GM06990 (cell line): ENCODE data around the gene BTK.
A peak's percentile ranks its signal among the peaks of the same experiment; 100 is the strongest.

Experiments
- DNase-seq: peaks from one replicate; pipeline ENCODE4 v3.0.0-alpha.2; 2011; ENCODE audit not compliant: insufficient read length; ENCODE audit errors: extremely low read depth
- H3K27me3 ChIP-seq: replicated peaks from 2 replicates; pipeline ENCODE4 v1.6.0; 2011; ENCODE audit warnings: low read length; ENCODE audit not compliant: control insufficient read depth, insufficient read depth
- H3K36me3 ChIP-seq: 2 replicates; pipeline ENCODE4 v1.5.1; 2011; ENCODE audit warnings: low read length; ENCODE audit not compliant: control insufficient read depth, insufficient read depth
- H3K4me3 ChIP-seq: replicated peaks from 2 replicates; pipeline ENCODE4 v1.5.1; 2011; ENCODE audit warnings: low read depth, mild to moderate bottlenecking, control low read depth, low read length
- CTCF ChIP-seq: IDR thresholded peaks from 2 replicates; pipeline ENCODE4 v1.5.1; 2011; ENCODE audit warnings: low read length, control low read depth, mild to moderate bottlenecking, inconsistent platforms; ENCODE audit not compliant: insufficient read depth, poor library complexity, severe bottlenecking

BTK gene

GRCh38 chrX:101417981-101418841, 32.2 kb upstream of the BTK start:
- Histone ChIP-seq H3K36me3 (no peaks in the 10 kb centered on the region), H3K4me3 (peak overlapping the region; percentile 58), H3K27me3 (no peaks in the 10 kb centered on the region)
- peak; percentile 50 for DNase-seq
- TF ChIP-seq CTCF = no peak

DNA sequence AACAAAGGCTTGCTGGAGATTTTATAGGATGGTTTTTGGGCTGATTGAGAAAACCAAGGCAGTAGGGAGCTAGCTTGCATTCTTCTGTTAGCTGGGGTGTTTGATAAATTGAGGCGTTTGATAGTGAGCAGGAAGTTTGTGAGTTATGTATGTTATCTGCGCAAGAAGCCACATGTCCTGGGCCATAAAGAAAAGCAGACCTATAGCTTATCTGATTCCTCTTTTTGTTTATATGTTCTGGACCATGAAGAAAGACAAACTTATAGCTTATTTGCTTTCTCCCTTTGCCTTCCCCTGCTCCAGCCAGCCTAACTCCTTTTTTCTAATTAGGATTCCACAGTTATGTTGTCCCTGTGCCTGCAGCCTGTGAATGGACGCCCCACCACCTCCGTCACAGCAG, 31.2 kb upstream of the BTK start:
- no peak overlapping the region for H3K4me3 ChIP-seq
- H3K27me3 ChIP-seq = no peaks in the 10 kb centered on the region
- no peak for DNase-seq
- H3K36me3 ChIP-seq = no peaks in the 10 kb centered on the region
- TF ChIP-seq CTCF = no peak

DNA sequence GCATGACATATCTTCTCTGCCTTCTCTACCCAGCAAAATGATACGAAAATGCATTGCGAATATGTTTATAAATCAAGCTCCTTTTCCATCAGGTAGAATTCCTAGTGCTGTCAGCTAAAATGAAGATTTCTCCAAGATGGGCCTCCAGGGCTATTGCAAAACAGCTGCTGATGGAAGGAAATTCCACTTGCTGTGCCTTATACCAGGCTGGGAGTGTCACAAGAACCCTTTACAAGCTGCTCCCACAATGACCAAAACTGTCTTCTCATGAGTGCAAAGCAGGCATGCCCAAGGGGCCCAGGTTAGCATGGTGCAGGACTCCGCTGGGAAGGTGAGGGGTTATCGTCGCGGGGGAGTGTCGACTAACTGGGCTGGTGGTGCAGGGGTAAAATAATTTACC, 30.7 kb upstream of the BTK start:
- DNase-seq = no peak
- Histone ChIP-seq H3K27me3 (no peaks in the 10 kb centered on the region), H3K36me3 (no peaks in the 10 kb centered on the region), H3K4me3 (no peak overlapping the region)
- no peak for TF ChIP-seq CTCF

GRCh38 chrX:101415180-101416145, 29.5 kb upstream of the BTK start:
- no peaks in the 10 kb centered on the region for H3K27me3 ChIP-seq
- DNase-seq = peak; percentile 66
- peak; percentile 74 for TF ChIP-seq CTCF
- no peaks in the 10 kb centered on the region for H3K36me3 ChIP-seq
- no peak overlapping the region for H3K4me3 ChIP-seq

DNA sequence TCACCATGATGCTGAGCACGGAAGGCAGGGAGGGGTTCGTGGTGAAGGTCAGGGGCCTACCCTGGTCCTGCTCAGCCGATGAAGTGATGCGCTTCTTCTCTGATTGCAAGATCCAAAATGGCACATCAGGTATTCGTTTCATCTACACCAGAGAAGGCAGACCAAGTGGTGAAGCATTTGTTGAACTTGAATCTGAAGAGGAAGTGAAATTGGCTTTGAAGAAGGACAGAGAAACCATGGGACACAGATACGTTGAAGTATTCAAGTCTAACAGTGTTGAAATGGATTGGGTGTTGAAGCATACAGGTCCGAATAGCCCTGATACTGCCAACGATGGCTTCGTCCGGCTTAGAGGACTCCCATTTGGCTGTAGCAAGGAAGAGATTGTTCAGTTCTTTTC, 26.0 kb upstream of the BTK start:
- DNase-seq = no peak
- TF ChIP-seq CTCF = no peak
- no peak overlapping the region for H3K4me3 ChIP-seq
- H3K36me3 ChIP-seq = no peaks in the 10 kb centered on the region
- H3K27me3 ChIP-seq = no peaks in the 10 kb centered on the region
